Measurements from ENCODE around the gene SLC12A7. TPM values are rescaled to one million over a fixed set of nuclear protein-coding genes. Genes with fewer than 3 reads are reported as not detected.

SLC12A7 gene
- total RNA-seq, 1 experiment from 2014 or later, result 48.2 TPM

GRCh38 chr5:1037123-1037670, 74.7 kb downstream of the SLC12A7 start:
- DNase-seq (no peak), ATAC-seq (no peak)
- H3K79me2 ChIP-seq (ENCODE audit: low read length), result no peaks in the 10 kb centered on the region
- no TSS peak for BruUV-seq (replicated peaks)
- intact Hi-C loops (cut with micrococcal nuclease), result no loop called here
- H3K4me3 ChIP-seq (ENCODE audit: low read length), result no peak overlapping the region
- H3K9me3 ChIP-seq (ENCODE audit: low read length), result no peaks in the 10 kb centered on the region
- H2AFZ ChIP-seq (ENCODE audit: low read length), result no peak overlapping the region
- no peak overlapping the region for H3K9ac ChIP-seq (ENCODE audit: low read length)
- no peaks in the 10 kb centered on the region for H3K36me3 ChIP-seq (ENCODE audit: low read depth, low read length)
- TF ChIP-seq EZH2phosphoT487 (IDR thresholded peaks at IDR 0.05; ENCODE audit: borderline replicate concordance, low read length) (no peak), CTCF (conservative IDR thresholded peaks at IDR 0.05; ENCODE audit: low read depth, low read length) (no peak), EZH2 (IDR thresholded peaks at IDR 0.05; ENCODE audit: low read length, unreplicated experiment) (no peak)
- no peaks in the 10 kb centered on the region for H3K27me3 ChIP-seq (ENCODE audit: low read length)
- H3K4me2 ChIP-seq (ENCODE audit: low read length), result no peak overlapping the region
- no peak overlapping the region for H3K27ac ChIP-seq (ENCODE audit: low read length)
- no peaks in the 10 kb centered on the region for H3K4me1 ChIP-seq (ENCODE audit: insufficient read depth, low read length)
- CTCF ChIA-PET, result no interaction called here
- POLR2A ChIA-PET (ENCODE audit: unreplicated experiment), result no interaction called here
- H4K20me1 ChIP-seq (ENCODE audit: low read length), result no peaks in the 10 kb centered on the region
- no peaks in the 10 kb centered on the region for H3K9me2 ChIP-seq (replicated peaks; ENCODE audit: low read length)
- H3F3A ChIP-seq (ENCODE audit: low read length, unreplicated experiment), result no peaks in the 10 kb centered on the region

GRCh38 chr5:1036504-1037122, 75.2 kb downstream of the SLC12A7 start:
- Histone ChIP-seq H3K27ac (ENCODE audit: low read length) (no peak overlapping the region), H3K9ac (ENCODE audit: low read length) (no peak overlapping the region), H3K36me3 (ENCODE audit: low read depth, low read length) (no peaks in the 10 kb centered on the region), H3K79me2 (ENCODE audit: low read length) (no peaks in the 10 kb centered on the region), H3K4me1 (ENCODE audit: insufficient read depth, low read length) (no peaks in the 10 kb centered on the region), H3K27me3 (ENCODE audit: low read length) (no peaks in the 10 kb centered on the region), H3K9me3 (ENCODE audit: low read length) (no peaks in the 10 kb centered on the region), H2AFZ (ENCODE audit: low read length) (no peak overlapping the region), H3K9me2 (replicated peaks; ENCODE audit: low read length) (no peaks in the 10 kb centered on the region), H3K4me3 (ENCODE audit: low read length) (no peak overlapping the region), H3K4me2 (ENCODE audit: low read length) (no peak overlapping the region), H4K20me1 (ENCODE audit: low read length) (no peaks in the 10 kb centered on the region), H3F3A (ENCODE audit: low read length, unreplicated experiment) (no peaks in the 10 kb centered on the region)
- intact Hi-C loops (cut with micrococcal nuclease), result no loop called here
- ChIA-PET POLR2A (ENCODE audit: unreplicated experiment) (no interaction called here), CTCF (no interaction called here)
- no TSS peak for BruUV-seq (replicated peaks)
- no peak for DNase-seq
- no peak for TF ChIP-seq CTCF (conservative IDR thresholded peaks at IDR 0.05; ENCODE audit: low read depth, low read length)
- no peak for TF ChIP-seq EZH2 (IDR thresholded peaks at IDR 0.05; ENCODE audit: low read length, unreplicated experiment)
- no peak for TF ChIP-seq EZH2phosphoT487 (IDR thresholded peaks at IDR 0.05; ENCODE audit: borderline replicate concordance, low read length)
- no peak for ATAC-seq

Measured in PC-3 (cell line).